GM12872 (cell line): ENCODE results near the gene RAB44.

Experiments used
- TF ChIP-seq, protein P1 (sequence below): IDR thresholded peaks from 3 replicates; pipeline ENCODE4 v1.5.1; 2011; ENCODE audit warnings: low read depth, mild to moderate bottlenecking, low read length, moderate library complexity; ENCODE audit not compliant: insufficient read depth

RAB44 gene

DNA sequence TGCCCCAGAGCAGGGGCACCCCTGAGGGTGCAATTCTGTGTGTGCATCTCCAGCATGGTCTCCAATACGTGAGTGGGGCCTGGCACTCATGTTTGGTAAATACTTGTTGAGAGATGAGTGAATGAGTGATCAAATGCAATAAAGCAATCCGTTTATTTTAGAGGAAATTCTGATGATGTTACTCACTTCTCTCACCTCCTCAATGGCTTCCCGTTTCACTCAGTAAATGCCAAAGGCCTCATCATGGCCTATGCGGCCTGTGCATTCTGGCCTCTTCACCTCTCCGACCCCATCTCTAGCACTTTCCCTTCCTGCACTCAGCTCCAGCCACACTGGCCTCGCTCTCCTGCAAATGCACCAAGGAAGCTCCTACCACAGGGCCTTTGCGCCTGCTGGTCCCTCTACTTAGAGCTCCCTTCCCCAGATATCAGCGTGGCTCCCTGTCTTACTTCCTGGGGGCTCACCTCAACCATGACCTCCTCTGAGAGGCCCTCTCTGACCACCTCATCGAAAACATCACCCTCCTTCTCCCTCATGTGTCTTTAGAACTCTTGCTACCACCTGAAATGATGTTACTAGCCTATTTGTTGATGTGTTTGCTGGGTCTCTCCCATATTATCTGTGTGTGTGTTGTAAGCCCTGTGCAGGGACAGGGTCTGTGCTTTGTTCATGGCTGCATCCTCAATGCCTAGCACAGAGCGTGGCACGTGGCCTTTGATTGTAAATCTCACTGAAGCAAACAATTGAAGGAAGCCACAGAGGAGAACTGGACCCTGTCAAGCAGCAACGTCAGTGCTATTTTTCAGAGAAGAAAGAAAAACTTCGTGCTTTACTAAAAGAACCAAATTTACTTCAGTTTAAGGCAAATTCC is 42.6 kb downstream of the RAB44 start:
- TF ChIP-seq, protein P1, sequence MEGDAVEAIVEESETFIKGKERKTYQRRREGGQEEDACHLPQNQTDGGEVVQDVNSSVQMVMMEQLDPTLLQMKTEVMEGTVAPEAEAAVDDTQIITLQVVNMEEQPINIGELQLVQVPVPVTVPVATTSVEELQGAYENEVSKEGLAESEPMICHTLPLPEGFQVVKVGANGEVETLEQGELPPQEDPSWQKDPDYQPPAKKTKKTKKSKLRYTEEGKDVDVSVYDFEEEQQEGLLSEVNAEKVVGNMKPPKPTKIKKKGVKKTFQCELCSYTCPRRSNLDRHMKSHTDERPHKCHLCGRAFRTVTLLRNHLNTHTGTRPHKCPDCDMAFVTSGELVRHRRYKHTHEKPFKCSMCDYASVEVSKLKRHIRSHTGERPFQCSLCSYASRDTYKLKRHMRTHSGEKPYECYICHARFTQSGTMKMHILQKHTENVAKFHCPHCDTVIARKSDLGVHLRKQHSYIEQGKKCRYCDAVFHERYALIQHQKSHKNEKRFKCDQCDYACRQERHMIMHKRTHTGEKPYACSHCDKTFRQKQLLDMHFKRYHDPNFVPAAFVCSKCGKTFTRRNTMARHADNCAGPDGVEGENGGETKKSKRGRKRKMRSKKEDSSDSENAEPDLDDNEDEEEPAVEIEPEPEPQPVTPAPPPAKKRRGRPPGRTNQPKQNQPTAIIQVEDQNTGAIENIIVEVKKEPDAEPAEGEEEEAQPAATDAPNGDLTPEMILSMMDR, result no peak

DNA sequence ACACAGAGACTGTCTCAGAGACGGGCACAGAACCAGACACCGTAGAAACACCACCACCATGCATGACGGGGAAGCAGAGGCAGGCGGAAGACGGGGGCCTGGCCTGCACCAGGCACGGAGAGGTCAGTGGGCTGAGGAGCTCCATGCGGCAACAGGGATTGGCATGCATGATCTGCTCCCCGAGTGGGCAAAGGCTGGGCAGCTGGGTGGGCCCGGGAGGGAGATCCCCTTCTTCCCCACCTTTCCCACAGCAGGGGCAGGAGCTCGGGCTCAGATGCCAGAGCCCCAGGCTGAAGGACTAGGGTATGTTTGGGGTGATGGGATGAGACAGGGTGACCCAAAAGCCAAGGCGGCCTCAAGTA is 43.2 kb downstream of the RAB44 start:
- TF ChIP-seq, protein P1, result no peak

DNA sequence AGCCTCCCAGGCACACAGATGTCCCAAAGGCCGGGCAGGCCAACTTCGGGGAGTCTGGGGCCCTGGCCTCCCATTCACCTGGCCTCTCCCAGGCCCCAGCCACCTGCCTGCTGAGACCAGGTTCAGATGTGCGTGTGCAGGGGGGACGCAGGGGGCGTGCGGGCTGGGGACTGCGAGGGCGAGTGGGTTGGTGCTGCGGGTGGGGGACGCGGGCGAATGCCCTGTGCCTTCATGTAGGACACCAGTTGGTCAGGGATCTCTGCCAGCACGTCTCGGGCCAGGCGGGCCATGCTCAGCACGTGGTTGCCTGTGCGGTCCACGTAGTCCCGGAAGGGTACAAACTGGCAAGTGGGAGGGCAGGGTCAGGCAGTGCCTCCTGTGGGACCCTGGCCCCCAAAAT is 44.5 kb downstream of the RAB44 start:
- TF ChIP-seq, protein P1, result no peak

DNA sequence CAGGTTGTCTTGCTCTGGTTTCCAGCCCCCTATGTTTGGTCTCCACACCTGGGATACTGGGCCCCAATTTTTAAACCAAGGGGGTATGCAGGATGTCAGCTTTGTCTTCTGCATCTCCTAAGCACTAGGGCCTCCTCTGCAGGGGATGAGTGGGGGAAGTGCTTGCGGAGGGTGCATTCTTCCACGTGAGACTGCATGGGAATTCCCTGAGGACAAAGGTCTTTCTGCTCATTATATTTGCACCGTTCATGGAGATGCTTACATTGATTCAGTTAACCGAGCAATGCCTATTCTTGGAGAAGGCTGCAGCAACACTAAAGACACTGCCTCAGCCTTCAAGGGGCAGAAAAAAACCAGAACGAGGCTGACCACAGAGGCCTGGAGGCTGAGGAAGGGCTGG is 45.4 kb downstream of the RAB44 start:
- TF ChIP-seq, protein P1, result no peak

DNA sequence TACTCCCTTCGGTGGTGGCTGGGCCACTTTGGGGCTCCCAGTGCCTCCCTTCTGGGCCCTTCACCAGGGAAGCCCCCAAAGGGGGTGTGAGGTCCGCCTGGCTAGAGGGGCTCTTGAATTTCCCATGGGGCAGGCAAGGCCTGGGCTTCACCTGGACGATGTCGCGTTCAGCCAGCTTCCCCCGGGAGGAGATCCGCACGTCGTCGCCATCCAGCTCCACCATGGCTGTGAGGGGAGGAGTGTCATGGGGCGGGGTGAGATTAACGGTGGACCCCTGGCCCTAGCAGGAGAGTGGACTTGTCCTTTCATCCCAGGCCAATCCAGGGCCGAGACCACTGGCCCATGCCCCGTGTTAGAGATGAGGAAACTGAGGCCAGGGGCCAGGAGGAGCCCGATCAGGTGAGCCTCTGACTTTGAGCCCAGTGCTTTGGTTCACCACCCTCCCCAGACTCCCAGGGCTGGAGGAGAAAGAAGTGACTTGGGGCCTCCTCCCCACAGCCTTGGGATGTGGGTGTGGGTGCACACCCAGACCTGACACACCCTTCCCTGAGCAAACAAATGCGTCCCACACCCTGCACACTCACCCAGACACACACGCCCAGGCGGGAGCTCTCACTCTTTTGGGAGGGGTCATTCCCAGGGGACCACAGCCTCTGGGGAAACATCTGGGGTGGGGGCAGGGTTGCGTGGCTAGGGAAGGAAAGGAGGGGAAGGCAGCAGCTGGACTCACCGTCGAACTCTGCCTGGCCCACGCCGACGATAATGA is 46.1 kb downstream of the RAB44 start:
- TF ChIP-seq, protein P1, result no peak

DNA sequence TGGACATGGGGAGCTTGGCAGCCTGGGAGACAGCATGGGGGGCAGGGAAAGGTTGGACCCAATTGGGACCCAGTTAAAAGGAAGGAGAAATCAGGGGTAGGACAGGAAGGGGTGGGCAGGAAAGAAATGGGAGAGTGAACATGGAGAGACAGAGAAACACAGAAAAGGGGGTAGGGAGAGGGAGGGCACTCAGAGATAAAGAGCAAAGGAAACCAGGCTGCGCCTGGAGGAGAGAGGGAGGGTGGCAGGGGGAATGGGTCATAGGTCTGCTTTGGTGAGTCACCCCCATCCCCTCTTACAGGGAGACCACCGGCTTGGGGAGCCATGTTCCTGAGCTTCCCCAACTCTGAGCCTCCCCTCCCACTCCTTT is 46.7 kb downstream of the RAB44 start:
- TF ChIP-seq, protein P1, result no peak

DNA sequence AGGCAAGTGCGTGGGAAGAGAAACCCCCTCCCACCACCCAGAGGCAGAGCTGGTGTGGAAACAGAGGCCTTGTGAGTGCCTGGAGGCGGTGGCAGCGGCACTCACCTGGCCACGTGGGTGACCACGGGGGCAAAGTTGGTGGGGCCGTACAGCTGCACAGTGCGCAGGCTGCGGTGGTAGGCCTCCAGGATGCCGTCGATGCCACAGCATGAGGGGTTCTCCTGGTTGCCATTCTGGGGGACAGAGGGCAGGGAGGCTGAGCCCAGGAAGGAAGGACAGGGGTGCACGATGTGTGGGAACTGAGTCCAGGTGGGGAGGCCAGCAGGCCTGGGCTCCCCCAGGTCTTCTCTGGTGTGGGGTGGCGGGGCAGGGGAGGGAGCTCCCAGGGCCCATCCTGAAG is 47.7 kb downstream of the RAB44 start:
- TF ChIP-seq, protein P1, result no peak
